Limb (tissue), 2 donors: ENCODE data around the gene TWSG1.

Experiments
- DNase-seq, 2 donors: peaks; one replicate each; pipeline ENCODE4 v3.0.0-alpha.2; 2016; ENCODE audit errors: extremely low spot score in 2 of 2

The TWSG1 gene

DNA sequence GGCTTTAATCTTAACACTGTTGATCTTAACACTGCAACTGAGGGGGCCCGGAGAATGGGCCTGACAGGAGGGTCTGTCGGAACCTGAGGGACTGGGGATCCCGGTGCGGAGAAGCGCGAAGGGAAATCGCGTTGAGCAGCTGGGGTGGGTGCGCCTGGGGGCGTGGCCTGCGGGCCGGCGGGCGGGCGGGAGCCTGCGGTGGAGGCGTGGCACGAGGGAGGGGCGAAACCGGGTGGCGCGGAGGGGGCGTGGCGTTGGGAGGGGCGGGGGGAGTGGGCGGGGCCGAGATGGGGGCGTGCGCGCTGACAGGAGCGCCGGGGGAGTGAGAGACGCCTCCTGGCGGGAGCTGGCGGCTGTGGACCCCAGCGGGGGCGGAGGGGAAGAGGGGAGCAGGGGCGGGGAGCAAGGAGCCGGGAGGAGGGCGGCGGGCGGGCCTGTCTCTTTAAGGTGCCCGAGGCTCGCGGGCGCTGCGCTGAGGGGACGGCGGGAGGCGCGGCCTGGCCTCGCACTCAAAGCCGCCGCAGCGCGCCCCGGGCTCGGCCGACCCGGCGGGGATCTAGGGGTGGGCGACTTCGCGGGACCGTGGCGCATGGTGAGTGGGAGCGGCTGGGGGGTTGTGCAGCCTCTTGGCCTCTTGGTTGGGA, at the start of gene TWSG1:
Gene TWSG1 (plus strand): TSS at position 445 of the 644 bp plus-strand sequence. CDS start 2,457 bp downstream, outside the sequence.
- DNase-seq = peak; percentile 96 to 99

DNA sequence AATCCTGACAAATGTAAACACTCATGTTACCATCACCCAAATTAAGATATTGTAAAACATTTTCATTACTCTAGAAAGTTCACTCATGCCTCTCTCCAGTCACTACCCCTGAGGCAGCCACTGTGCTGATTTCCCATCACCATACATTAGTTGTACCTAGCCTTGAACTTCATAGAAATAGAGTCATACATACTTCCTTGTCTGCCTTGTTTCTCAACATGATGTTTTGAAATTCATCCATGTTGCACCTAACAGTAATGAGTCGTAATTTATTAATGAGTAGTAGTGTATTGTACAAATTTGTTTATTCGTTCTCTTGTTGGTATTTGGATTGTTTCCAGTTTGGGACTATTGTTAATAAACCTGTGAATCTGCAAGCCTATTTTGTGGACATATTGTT, 49.0 kb upstream of the TWSG1 start:
- no peak for DNase-seq

DNA sequence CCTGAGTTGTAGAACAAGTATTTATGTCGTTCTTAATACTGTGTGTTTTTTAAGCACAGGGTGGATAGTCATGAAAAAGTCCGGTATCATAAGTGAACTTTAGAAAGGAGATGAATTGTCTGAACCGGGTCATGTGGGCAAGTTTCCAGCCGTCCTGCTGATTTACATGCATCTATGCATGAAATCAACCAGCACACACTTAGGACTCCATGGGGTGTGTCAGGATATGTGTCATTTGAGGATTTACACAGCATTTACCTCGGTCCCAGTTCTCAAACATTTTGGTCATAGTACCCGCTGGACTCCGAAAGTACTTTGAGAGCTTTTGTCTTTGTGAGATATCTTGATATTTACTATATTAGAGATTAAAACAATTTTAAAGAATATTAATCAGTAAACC, 47.5 kb upstream of the TWSG1 start:
- DNase-seq = no peak

DNA sequence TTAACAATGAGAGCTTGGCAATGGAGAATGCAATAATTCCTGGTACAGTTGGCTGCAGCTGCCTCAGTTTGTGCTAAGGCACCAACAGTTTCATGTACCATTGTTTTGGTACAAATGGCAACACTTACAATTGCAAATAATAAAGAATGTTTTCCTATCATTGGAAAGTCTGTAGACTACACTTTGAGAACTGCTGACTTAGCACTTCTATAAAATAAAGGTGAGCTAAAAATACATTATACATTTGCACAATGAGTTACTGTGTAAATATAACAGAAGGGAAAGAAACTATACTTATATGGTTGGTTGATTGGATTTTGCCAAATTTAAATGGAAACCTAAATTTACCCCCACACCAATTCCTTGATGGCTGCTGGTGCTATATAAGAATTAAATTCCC, 44.9 kb upstream of the TWSG1 start:
- DNase-seq = no peak

DNA sequence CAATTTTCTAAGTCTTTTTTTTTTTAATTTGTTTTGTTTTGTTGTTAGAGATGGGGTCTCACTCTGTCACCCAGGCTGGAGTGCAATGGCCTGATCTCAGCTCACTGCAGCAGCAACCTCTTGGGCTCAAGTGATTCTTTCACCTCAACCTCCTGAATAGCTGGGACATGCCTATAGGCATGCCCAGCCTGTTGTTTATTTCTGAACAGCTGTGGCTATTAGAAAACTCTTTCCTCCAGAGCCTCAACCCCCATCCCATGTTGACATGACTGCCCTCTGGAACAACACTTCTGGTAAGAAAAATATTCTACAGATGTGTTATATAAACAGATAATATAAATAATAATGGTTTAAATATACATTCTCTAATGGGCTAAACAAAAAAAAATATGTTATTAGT, 44.4 kb upstream of the TWSG1 start:
- DNase-seq = no peak

DNA sequence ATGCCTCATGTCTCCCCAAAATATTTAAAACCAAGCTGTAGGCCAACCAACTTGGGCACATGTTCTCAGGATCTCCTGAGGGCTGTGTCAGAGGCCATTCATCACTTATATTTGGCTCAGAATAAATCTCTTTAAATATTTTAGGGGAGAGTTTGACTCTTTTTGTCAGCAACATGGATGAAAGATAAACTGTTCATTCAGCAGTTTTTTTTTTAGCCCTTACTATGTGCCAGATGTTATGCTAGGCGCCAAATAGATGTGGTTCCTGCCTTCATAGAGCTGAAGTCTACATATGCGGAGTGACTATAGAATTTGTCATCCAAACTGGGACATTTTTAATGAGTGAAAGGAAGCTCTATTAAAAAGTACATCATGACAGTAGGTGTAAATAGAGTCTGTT, 42.5 kb upstream of the TWSG1 start:
- DNase-seq = no peak

DNA sequence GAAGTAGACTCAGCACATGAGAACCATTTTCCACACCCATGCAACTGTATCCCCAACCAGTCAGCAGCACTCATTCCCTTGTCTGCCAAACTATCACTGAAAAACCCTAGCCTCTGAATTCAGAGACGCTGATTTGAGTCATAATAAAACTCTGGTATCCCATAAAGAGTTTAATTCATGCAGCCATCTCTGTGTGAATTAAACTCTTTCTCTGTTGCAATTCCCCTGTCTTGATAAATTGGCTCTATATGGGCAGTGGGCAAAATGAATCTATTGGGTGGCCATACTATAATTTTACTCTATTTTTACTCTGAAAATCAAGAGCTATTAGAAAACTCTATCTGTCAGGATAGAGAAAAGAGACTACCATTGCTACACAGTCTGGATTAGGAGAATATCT, 40.6 kb upstream of the TWSG1 start:
- no peak for DNase-seq

DNA sequence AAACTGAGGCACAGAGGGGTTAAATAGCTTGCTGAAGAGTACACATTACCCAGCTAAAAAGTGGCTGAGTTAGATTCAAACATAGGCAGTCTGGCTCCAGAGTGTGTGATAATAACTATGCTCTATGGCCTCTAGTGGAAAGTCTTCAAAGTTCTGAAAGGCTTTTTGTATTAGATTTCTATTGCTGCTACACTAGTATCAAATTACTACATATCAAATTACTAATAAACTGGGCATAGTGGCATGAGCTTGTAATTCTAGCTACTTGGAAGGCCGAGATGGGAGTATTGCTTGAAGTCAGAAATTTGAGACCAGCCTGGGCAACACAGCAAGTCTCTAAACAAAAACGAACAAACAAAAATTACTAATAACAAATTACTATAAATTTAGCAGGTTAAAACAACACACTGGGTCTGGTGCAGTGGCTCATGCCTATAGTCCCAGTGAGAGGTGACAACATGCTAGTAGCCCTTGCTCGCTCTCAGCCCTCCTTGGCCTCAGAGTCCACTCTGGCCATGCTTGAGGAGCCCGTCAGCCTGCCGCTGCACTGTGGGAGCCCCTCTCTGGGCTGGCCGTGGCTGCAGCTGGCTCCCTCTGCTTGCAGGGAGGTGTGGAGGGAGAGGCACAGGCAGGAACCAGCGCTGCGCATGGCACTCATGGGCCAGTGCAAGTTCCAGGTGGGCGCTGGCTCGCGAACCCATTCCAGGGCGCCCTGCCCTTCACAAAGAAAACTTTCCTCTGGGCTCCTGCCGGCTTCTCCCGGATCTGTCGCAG, 38.2 kb upstream of the TWSG1 start:
- DNase-seq = no peak

DNA sequence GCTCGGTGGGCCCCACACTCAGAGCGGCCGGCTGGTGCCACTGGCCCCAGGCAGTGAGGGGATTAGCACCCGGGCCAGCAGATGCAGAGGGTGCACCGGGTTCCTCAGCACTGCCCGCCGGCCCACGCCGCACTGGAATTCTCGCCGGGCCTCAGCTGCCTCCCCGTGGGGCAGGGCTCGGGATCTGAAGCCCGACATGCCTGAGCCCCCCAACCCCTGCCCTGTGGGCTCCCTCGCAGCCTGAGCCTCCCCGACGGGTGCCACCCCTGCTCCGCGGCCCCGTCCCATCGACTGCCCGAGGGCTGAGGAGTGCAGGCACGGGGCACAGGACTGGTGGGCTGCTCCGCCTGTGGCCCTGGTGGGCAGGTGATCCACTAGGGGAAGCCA, 37.6 kb upstream of the TWSG1 start:
- no peak for DNase-seq

DNA sequence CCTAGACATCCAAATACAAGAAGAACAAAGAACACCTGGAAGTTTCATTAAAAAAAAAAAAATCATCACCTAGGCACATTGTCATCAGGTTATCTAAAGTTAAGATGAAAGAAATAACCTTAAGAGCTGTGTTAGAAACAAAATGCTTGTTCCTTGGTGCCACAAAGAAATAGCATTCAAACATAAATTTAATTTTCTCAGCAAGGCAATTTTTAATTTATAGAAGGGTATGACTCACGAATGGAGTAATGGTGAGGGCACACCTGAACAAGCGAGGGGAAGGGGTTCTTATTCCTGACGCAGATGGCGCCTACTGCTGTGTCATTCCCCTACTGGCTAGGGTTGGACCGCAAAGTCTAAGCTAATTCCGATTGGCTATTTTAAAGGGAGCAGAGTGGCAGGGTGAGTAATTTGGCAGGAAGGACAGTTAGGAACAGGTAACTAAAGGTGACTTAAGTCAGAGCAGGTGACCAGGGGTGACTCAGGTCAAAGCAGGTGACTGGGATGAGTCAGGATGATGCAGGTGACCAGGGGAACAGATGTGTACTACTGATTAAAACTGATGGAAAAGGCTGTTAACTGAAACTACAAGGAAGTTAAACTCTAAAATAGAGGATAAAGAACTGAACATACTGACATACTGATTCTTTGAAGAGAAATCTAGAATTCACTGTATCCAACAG, 30.0 kb upstream of the TWSG1 start:
- no peak for DNase-seq

DNA sequence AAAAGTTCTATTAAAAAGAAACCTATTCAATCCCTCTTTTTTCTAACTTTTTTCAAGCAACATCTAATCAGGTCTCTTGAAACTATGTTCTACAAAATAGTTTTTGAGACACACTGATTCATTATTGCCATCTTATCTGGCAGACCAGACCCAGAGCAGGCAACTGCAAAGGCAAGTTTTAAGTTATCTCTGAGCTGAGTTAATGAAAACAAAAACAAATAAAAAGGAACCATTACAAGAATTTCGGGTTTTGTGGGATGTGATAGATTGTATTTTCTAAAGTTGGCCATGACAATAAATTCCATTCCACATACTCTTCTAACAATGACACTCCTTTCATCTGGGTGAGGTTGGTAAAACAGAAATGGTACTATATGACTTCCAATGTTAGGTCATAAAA, 15.2 kb upstream of the TWSG1 start:
- no peak for DNase-seq

DNA sequence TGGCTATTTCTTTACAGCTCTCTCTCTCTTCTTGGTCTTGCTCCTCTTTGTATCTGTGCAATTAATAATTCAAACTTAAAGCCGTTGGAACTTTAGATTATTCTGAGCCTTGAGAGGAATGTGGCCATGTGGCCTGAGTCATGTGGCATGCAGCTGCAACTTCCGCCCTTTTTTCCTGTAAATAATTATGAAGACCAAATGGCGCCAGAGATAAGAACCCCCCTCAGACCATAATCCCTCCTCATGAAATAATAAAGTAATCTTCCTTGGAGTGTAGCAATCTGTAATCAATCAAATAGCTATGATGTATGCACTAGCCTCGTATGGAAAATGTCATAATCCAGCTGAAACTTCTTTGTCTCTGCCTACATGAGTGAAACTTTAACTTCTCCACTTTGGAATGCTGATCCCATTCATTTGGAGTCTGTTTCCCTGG, 13.5 kb upstream of the TWSG1 start:
- DNase-seq = peak in 1 of 2 donors; percentile 24

DNA sequence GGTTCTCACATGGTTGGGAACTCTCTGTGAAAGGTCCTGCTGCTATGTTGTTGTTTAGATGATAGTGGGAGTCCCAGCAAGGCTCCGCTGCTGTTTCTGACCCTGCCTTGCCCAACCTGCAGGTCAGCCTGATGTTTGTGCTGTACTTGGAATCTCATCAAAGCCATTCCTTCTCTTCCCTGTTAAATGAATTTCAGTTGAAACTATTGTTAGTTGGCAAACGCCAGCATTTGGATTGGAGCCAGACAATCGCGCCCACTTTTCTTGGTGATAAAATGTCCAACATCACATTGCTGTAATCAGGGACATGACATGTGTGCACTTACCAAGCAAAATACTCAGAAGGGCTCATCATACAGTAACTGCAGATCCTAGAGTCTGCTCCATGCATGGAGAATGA, 12.8 kb upstream of the TWSG1 start:
- no peak for DNase-seq

DNA sequence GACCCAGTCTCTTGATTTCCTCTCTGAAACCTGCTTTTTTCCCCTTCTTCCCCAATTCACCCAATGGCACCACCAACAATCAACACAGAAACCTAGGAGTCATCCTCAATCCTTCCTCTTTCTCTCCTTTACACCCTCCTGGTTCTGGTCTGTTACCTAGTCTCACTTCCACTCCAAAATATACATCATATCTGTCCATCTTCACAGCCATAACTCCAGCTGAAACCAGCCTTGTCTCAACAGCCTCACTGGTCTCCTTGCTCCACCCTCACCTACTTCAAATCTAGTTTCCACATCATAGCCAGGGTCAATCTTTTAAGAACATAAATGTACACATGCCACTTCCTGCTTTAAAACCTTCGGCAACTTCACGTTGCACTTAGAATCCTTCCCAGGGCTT, 11.8 kb upstream of the TWSG1 start:
- DNase-seq = no peak

DNA sequence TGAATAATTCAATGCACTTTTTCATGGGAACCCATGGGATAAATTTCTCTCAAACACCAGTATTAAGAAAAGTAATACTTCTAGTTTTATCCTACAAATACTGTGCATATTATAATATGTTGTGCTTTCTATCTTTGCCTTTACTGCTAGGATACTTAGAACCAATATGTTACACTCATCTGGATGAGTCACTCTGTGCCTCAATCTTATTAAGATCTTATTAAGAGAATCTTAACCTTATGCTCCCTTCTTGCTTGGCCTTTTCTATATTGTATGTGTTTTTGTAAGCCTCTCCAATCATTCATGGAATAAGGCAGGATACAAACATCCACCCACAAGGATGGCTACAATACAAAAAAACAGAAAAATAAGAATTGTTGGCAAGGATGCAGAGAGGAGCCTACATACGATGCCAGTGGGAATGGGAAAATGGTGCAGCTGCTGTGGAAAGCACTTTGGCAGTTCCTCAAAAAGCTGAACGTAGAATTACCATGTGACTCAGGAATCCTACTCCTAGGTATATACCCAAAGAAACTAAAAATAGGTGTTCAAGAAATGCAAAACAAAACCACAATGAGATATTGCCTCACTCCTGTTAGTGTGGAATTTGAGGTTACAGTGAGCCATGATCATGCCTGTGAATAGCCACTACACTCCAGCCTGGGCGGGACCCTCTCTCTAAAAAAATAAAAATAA, 10.7 kb upstream of the TWSG1 start:
- DNase-seq = no peak

DNA sequence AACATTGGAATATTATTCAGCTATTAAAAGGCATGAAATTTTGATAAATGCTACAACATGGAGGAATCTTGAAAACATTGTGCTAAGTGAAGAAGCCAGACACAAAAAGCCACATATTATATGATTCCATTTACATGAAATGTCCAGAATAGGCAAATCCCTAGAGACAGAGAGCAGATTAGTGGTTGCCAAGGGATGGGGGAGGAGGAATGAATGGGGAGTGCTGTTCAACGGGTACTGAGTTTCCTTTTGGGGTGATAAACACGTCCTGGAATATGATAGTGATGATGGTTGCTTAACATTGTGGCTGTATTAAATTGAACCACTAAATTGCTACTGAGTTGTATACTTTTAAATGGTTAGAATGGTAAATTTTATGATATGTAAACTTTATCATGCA, 8.9 kb upstream of the TWSG1 start:
- DNase-seq = no peak

DNA sequence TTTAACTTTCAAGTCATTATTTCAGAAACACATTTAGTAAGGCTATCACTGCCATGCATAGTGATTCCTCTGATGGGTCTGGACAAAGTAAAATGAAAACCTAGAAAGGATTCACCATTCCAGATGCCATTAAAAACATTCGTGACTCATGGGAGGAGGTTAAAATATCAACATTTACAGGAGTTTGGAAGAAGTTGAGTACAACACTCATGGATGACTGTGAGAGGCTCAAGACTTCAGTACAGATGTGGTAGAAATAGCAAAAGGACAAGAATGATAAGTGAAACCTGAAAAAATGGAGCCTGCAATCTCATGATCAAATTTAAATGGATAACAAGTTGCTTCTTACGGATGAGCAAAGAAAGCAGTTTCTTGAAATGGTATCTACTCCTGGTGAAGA, 5.8 kb upstream of the TWSG1 start:
- no peak for DNase-seq

DNA sequence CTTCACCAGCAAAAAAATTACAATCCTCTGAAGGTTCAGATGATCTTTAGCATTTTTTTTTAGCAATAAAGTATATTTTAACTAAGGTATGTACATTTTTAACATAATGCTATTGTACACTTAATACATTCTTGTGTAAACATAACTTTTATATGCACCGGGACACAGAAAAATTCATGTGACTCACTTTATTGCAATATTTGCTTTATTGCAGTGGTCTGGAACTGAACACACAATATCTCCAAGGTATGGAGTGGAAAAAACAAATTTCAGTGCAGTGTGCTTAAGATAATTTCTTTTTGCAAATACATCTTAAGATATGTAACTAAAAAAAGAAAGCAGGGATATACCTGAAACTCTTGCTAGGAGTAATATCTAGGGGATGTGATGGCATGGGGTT, 5.1 kb upstream of the TWSG1 start:
- DNase-seq = no peak

DNA sequence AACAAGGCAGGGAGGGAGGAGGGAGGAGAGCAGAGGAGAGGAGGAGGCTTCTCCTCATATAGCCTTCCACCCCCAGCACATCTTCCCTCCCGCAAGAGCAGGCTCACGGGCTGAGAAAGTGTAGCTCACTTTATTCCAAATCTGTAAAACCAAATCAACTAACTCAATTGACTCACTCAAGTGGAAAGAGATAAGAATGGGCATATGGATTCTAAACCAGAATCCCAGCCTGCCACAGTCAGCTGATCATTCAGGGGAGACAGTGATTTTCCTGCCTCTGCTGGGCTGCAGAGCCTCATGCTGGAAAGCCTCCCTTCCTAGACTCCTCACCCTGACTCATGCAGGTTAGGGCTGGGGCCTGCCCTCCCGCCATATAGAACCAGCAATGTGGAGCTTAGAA, 4.2 kb upstream of the TWSG1 start:
- DNase-seq = no peak

DNA sequence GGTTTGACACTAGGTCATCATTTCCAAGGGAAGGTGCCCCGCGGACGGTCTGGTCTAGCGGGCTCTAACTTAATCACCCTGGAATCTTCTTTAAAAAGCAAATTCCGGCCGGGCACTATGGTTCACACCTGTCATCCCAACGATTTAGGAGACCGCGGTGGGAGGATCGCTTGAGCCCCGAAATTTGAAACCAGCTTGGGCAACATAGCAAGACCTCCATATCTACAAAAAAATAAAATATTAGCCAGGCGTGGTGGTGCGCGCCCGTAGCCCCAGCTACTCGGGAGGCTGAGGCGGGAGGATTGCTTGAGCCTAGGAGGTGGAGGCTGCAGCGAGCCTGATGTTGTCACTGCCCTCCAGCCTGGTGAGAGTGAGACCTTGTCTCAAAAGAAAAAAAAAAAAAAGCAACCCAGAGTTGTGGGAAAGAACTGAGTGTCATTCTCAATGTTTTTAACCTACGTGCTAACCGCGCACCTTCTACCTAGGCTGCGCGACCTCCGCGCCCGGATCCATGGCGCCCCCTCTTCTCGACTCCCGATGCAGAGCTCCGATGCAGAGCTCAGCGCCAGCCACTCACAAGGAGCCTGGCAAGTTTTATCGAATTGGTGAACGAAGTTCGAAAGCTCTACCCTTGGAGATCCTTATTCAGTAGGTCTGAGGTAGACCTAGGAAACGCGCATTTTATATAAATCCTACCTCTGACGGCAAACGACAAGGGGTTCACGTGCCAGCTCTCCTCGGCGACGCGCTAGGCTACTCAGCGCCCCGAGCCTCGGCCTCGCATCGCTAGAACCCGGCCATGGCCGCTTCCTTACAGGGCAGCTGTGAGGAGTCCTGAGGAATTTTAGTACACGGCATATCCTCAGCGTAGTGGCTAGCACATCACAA, 888 bp upstream of the TWSG1 start:
- DNase-seq = no peak
